Dermis microvascular lymphatic vessel endothelial cell (primary cell): ENCODE measurements around the gene SLC17A1. TPM values are rescaled to one million over a fixed set of nuclear protein-coding genes. Genes with fewer than 3 reads are reported as not detected.
A peak's percentile ranks its signal among the peaks of the same experiment; 100 is the strongest.

Source experiments
- DNase-seq, 2 donors: peaks; one replicate each; pipeline versions ENCODE4 v3.0.0 to v3.0.0-alpha.2; 2010; ENCODE audit warnings: low read depth in 2 of 2
- total RNA-seq: library from RNA; depleted of rRNA; stranded (reverse); fragments of >200 nt; gene quantifications from 2 replicates; pipeline ENCODE4 v1.2.1, GENCODE V29; 2014

SLC17A1 gene
- total RNA-seq = not detected in 2 replicates

- no peak for DNase-seq
Observed at GRCh38 chr6:25831532-25832306, at the start of gene SLC17A1. Gene SLC17A1 (minus strand): TSS chr6:25832052. CDS start chr6:25830557, 1,495 bp downstream.

- no peak for DNase-seq
Observed at GRCh38 chr6:25880601-25881000, 48.7 kb upstream of the SLC17A1 start.

- DNase-seq = no peak
Observed at GRCh38 chr6:25878721-25879322, 47.0 kb upstream of the SLC17A1 start.

- DNase-seq = no peak
Observed at GRCh38 chr6:25875926-25876602, 44.2 kb upstream of the SLC17A1 start.

- DNase-seq = no peak
Observed at GRCh38 chr6:25875563-25875905, 43.7 kb upstream of the SLC17A1 start.

GRCh38 chr6:25874822-25875562 lies 43.1 kb upstream of the SLC17A1 start:
- no peak for DNase-seq

GRCh38 chr6:25874118-25874517 lies 42.3 kb upstream of the SLC17A1 start, which contains the start of gene SLC17A3:
Gene SLC17A3 (minus strand): TSS chr6:25874243. CDS start chr6:25868387, 5,856 bp downstream.
- DNase-seq = no peak

GRCh38 chr6:25872814-25873213 lies 41.0 kb upstream of the SLC17A1 start:
- DNase-seq = no peak

- DNase-seq = no peak
Observed at GRCh38 chr6:25869840-25870239, 38.0 kb upstream of the SLC17A1 start.

- no peak for DNase-seq
Observed at GRCh38 chr6:25868436-25869183, 36.8 kb upstream of the SLC17A1 start.

- no peak for DNase-seq
Observed at GRCh38 chr6:25866011-25866410, 34.2 kb upstream of the SLC17A1 start.

- no peak for DNase-seq
Observed at GRCh38 chr6:25863360-25863759, 31.5 kb upstream of the SLC17A1 start.

GRCh38 chr6:25862199-25862598 lies 30.3 kb upstream of the SLC17A1 start:
- DNase-seq = no peak

- DNase-seq = no peak
Observed at GRCh38 chr6:25852756-25853155, 20.9 kb upstream of the SLC17A1 start.

- no peak for DNase-seq
Observed at GRCh38 chr6:25851961-25852360, 20.1 kb upstream of the SLC17A1 start.

GRCh38 chr6:25844518-25844917 lies 12.7 kb upstream of the SLC17A1 start:
- no peak for DNase-seq

- DNase-seq = no peak
Observed at GRCh38 chr6:25842526-25842925, 10.7 kb upstream of the SLC17A1 start.

GRCh38 chr6:25835442-25836283 lies 3.8 kb upstream of the SLC17A1 start:
- peak in 1 of 2 donors; percentile 5 for DNase-seq

GRCh38 chr6:25834950-25835349 lies 3.1 kb upstream of the SLC17A1 start:
- no peak for DNase-seq

GRCh38 chr6:25833136-25833535 lies 1.3 kb upstream of the SLC17A1 start:
- no peak for DNase-seq
